Measurements from ENCODE around the gene FGF3.

FGF3 gene

DNA sequence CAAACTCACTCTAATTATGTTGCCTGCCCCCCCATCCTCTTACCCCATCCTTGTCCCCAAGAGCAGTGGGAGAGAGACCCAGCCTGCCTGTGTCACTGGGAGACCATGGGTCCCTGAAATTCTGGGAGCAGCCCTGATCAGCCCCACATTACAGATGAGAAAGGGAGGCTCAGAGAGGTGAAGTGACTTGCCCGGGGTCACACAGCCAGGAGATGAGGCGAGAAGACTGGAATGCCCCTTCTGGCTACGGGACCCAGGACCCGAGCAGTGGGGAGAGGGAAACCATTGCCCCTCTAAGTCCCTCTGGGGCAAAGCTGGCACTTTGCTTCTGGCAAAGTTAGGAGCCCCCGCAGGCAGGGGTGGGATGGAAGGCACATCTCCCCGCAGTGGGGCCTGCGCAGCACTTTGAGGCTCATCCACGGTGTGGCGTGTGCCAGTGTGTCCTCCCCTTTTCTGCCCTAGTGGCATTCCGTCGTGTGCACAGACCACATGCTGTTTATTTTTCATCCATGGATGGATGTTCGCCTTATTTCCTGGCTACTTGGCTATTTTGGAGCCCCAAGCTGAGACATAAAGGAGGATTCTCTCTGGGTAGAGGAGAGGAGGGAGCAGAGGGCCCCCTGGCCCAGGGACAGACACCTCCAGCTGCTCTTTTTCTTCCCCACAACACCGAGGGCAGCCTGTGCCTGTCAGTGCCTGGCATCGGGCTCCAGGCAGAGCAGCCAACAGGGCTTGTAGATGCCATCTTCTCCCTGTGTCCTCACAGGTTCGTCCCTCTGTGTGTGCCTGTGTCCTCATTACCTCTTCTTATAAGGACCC, 3.7 kb upstream of the FGF3 start:
- no peak for DNase-seq

- DNase-seq: no peak
Observed at GRCh38 chr11:69821511-69822040, 2.4 kb upstream of the FGF3 start.

DNA sequence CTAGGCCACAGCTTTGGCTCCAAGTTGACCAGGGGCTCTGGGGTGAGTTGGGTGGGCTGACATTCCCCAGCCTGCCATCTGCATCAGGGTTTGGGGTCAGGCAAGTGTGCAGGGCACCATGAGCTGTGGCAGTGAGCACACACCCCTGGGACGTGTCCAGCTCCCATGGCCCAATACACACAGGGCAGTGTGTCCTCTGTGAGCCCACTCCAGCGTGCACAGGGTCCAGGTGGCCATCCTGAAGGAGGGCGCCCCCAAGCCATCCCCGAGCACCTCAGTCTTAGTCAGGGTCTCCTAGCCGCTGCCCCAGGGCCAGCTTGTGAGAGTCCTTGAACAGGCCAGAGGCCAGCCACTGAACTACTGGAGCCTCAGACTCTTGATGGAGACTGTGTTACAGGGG, 1.2 kb upstream of the FGF3 start:
- DNase-seq: no peak

DNA sequence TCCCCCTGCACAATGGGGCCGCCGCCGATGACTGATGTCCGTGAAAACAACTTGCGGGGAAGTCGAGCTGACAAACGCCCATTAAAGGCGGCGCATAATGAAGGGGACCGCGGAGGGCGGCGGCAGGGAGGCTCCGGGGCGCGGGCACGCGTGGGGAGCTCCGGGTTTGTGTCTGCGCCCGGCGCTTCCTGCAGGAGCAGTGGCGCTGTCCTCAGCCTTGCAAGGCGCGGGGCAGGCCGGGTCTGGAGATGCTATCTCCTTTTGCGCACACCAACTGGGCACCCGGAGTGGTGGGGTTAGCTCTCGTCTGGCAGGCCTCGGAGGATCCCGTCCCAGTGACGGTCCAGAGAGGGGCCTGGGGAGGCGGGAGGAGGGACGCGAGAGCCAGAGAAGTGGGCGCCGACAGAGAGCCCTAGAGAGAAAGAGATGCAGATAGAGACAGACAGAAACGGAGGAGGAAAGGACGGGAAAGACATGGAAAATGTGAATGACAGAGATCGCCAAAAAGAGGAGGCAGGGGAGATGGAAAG, 390 bp upstream of the FGF3 start:
- no peak for DNase-seq

DNA sequence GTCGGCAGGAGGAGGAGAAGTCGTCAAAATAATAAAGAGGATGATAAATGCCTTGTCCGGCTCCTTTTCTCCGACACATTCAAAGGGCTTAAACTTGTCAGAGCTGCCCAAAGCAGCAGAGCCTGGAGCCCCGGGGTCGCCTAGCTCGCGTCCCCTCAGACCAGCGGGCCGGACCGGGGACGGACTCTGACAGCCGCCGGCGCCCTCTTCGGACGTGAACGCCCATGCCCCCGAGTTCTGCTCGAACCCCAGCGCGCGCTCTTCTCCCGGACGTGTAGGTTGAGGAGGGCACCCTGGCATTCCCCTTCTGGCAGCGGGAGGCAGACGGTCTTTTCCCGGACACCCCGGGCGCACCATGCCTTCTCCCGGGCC, 999 bp downstream of the FGF3 start:
- DNase-seq: no peak

DNA sequence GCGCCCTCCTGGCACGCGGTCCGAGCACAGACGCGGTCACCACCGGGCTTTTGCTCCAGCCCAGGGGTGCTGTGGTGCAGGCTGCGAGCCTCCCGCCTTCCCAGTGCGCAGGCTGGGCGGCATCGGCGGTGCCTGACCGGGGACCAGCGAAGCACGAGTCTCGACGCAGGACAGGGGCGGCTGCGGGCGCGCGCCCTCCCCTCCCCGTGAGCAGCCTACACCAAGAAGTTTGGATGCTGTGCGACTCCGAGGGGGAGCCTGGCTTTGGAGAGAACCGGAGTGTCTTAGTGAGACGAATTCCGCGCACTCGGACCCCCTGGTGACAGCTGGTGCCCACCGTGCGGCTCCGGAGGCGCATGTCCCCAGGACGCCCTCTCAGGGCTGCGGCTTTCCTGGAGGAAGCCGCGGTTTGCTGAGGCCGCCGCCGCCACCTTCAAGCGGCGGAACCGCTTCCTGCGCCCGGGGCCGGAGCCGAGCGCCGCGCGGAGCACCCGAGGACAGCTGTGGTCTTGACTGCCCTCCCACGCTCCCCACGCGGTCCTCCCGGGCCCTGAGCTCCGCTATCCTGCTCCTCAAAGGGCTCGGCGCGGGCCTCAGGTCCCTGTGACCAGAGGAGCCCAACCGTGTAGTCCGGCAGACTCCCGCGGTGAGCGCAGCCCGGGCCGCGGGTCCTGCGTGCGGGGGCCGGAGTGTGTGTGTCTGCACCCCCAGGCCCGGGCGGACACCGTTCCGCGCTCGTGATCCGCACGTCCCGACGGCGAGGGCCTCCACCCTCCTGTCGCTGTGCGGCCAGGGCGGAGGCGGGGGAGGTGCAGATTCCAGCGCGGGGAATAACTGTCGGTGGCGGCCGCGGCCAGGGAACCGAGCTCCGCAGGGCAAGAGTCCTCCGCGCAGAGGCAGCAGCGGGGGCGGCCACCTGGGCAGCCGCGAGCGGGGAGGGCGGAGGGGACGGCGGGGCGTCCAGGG, 1.7 kb downstream of the FGF3 start:
- no peak for DNase-seq

- DNase-seq: no peak
Observed at GRCh38 chr11:69816671-69817070, 2.5 kb downstream of the FGF3 start.

GRCh38 chr11:69815973-69816372, 3.2 kb downstream of the FGF3 start:
- DNase-seq: no peak

GRCh38 chr11:69814902-69815301, 4.3 kb downstream of the FGF3 start:
- no peak for DNase-seq

DNA sequence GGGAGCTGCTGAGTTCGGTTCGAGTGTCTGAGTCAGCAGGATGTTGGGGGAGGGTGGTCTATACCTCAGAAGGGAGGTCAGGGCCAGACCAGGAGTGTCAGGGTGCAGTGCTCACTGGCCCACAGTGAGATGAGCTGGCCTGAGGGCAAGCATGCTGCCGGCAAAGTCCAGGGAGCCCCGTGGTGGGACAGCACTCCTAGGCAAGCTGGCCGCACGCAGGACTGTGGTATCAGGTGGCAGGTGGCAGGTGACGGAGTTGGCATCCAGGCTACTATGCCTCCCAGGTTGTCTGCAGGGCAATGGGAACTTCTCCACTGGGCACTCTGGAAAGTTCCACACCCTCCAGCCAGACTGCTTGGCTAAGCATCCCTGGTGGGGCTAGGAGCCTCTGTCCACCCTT, 4.8 kb downstream of the FGF3 start:
- no peak for DNase-seq

DNA sequence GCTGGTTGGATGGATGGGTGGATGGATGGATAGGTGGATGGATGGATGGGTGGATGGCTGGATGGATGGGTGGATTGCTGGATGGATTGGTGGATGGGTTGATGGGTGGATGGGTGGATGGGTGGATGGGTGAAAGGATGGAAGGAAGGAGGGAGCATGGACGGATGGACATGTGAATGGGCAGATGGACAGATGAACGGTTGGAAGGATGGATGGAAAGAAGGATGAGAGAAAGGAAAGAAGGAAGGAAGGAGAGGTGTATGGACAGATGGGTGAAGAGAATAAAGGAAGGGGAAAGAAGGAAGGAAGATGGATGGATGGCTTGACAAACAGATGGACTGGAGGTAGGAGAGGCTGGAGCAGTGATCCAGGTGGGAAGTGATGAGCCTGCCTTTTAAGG, 5.4 kb downstream of the FGF3 start:
- no peak for DNase-seq

DNA sequence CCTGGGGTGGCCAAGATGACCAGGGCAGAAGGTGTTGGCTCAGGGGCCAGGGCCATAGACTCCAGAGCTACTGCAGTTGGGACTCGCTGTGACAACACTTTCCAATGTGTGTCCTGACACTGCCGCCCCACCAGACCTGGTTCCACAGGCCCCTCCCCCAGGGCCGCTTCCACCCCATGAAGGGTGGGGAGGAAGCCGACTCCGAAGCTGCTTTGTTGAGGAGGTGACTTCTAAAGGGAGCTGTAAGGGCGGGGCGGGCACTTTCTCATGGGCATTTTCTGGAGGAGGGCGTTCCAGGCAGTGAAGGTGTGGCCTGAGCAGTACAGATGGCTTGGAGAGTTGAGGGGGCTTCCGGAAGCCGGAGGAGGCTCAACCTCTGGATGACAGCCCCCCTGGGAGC, 6.3 kb downstream of the FGF3 start:
- no peak for DNase-seq

- no peak for DNase-seq
Observed at GRCh38 chr11:69812256-69812655, 7.0 kb downstream of the FGF3 start.

DNA sequence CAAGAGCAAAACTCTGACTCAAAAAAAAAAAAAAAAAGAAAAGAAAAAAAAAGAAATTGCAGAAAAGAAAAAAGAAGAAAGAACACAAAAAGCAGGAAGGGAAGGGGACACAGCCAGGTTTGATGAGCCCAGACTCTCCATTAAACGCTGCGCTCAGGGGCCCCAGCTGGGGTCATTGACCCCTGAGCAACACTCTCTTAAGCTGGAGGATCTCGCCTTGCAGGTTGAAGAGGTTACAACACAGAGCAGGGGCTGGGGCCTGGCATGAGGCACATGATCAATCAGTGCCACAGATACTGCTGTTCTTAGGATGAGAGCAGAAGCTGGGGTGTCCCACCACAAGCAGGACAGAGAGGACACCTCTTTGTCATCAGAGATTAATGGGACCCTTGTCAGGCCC, 7.8 kb downstream of the FGF3 start:
- no peak for DNase-seq

DNA sequence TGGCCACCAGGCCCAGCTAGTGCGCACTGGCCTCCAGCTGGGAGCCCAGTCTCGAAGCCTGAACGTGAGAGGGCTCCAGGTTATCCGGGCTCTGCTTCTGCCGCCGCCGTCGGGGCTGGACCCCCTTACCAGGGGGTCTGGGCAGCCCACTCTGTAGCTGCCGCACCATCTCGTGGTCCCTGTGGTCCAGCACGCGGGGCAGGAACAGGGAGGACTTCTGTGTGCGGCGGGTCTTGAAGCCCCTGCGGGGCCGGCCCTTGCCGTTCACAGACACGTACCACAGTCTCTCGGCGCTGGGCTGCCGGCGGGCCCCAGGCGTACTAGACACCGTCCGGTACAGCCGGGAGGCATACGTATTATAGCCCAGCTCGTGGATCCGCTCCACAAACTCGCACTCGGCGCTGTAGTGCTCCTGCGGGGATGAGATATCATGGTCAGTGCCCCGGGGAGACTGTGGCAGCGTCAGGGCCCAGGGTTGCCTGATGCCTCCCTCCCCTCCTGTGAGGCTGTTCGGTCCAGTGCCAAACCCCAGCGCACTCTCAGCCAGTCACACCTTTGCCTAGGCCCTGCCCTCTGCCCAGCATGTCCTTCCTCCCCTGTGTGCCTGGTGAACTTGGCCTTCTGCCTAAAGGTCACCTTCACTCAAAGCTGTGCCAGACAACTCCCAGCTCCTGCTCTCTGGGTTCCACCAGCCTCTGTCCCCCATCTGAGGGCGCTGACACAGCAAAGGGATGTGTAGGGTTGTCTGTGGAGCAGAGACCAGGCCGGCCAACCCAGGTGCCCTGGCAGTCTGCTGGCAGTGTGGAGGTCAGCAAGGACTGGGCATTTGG, 8.7 kb downstream of the FGF3 start:
- DNase-seq: no peak

GRCh38 chr11:69808667-69809086, 10.5 kb downstream of the FGF3 start:
- DNase-seq: no peak

- no peak for DNase-seq
Observed at GRCh38 chr11:69807106-69807815, 12.0 kb downstream of the FGF3 start.

GRCh38 chr11:69804769-69805508, 14.3 kb downstream of the FGF3 start:
- no peak for DNase-seq

- DNase-seq: no peak
Observed at GRCh38 chr11:69803604-69804218, 15.5 kb downstream of the FGF3 start.

DNA sequence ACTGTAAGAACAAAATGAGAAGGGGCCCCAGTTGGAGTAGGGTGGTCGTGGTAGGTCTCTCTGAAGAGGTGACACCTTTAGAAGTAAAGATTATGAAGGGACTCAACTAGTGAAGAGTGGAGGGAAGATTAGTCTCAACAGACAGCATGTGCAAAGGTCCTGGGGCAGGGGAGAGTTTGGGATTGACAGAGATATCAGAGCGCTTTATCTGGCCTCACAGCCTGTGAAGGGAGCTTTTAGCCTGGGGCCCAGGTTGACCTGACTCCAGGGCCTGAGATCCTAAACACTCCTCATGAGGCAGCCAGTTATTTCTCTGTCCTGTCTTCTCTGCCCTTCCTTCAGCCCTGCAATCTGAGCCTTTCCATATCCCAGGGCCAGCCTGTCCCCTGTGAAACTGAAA, 16.2 kb downstream of the FGF3 start:
- no peak for DNase-seq

DNA sequence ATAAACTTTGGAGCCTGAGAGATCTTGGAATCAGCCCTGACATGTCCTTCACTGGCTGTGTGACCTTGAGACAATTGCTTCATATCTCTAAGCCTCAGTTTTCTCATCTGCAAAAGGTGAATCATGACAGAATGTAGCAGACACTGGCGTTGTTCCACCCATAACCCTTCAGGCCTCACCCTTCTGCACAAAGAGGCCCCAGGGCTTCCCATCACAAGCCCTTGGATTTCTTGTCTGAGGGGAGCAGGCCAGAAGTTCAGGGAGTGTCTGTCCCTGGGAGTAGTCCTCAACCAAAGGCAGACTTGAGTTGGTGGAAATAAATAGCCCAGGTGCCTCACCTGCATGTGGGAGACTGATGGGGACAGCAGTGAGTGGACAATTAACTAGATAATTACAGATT, 16.6 kb downstream of the FGF3 start:
- DNase-seq: no peak

All from effector CD8-positive, alpha-beta T cell (primary cell).